C4-2B (cell line): Measurements from ENCODE around the gene ZNF860.

Experiments used
- CTCF ChIP-seq: fragments of 450-650 bp; conservative IDR thresholded peaks from 2 replicates; pipeline ENCODE4 v1.5.1; 2017; ENCODE audit warnings: mild to moderate bottlenecking
- ZFX ChIP-seq: fragments of 450-650 bp; IDR thresholded peaks from 2 replicates; pipeline ENCODE4 v1.6.1; 2017

- TF ChIP-seq CTCF (no peak), ZFX (no peak)
These were observed 35.0 kb upstream of the ZNF860 start for GRCh38 chr3:31946484-31947081.
